NT2/D1 (cell line): ENCODE measurements around the gene ZNF446.

Experiments
- DNase-seq: peaks from one replicate; pipeline ENCODE4 v3.0.0-alpha.2; 2011; ENCODE audit warnings: low read depth, low spot score
- H3K27me3 ChIP-seq: 2 replicates; pipeline ENCODE4 v1.6.0; 2011; ENCODE audit warnings: mild to moderate bottlenecking; ENCODE audit not compliant: insufficient read length, insufficient read depth
- H3K36me3 ChIP-seq: 2 replicates; pipeline ENCODE4 v1.6.1; 2011; ENCODE audit warnings: mild to moderate bottlenecking, low read length, mixed read lengths; ENCODE audit not compliant: insufficient read depth, insufficient read length
- H3K4me1 ChIP-seq: 2 replicates; pipeline ENCODE4 v1.5.1; 2011; ENCODE audit not compliant: insufficient read depth, insufficient read length
- H3K4me3 ChIP-seq: 2 replicates; pipeline ENCODE4 v1.5.1; 2011; ENCODE audit warnings: low read depth; ENCODE audit not compliant: insufficient read length
- H3K9ac ChIP-seq: 2 replicates; pipeline ENCODE4 v1.6.0; 2011; ENCODE audit warnings: low read depth; ENCODE audit not compliant: insufficient read length
- H3K9me3 ChIP-seq: 2 replicates; pipeline ENCODE4 v1.5.1; 2011; ENCODE audit warnings: mild to moderate bottlenecking, low read length; ENCODE audit not compliant: insufficient read depth
- SUZ12 ChIP-seq: IDR thresholded peaks from 2 replicates; pipeline ENCODE4 v1.6.1; 2011; ENCODE audit not compliant: insufficient read length, insufficient read depth; ENCODE audit errors: extremely low read depth
- YY1 ChIP-seq: IDR thresholded peaks from 2 replicates; pipeline ENCODE4 v1.6.1; 2011; ENCODE audit not compliant: insufficient read length, insufficient read depth
- ZNF274 ChIP-seq: IDR thresholded peaks from 2 replicates; pipeline ENCODE4 v1.6.1; 2011; ENCODE audit warnings: mild to moderate bottlenecking, low read depth, low read length

Gene ZNF446

GRCh38 chr19:58516964-58517833 lies 41.0 kb downstream of the ZNF446 start:
- Histone ChIP-seq H3K36me3 (peaks cover 16% of the 10 kb centered on the region), H3K9me3 (no peaks in the 10 kb centered on the region), H3K4me1 (peaks cover 15% of the 10 kb centered on the region), H3K27me3 (no peaks in the 10 kb centered on the region), H3K4me3 (no peak overlapping the region), H3K9ac (peak overlapping the region; percentile 42)
- TF ChIP-seq SUZ12 (no peak), YY1 (no peak), ZNF274 (no peak)
- DNase-seq = no peak

- H3K4me3 ChIP-seq = peak overlapping the region; percentile 59
- H3K9me3 ChIP-seq = no peaks in the 10 kb centered on the region
- no peak for TF ChIP-seq SUZ12
- TF ChIP-seq YY1 = no peak
- no peak for TF ChIP-seq ZNF274
- H3K4me1 ChIP-seq = peaks cover 15% of the 10 kb centered on the region
- peaks cover 14% of the 10 kb centered on the region for H3K36me3 ChIP-seq
- peak overlapping the region; percentile 80 for H3K9ac ChIP-seq
- H3K27me3 ChIP-seq = no peaks in the 10 kb centered on the region
- DNase-seq = no peak
Measured at GRCh38 chr19:58518256-58519086, 42.3 kb downstream of the ZNF446 start.

DNA sequence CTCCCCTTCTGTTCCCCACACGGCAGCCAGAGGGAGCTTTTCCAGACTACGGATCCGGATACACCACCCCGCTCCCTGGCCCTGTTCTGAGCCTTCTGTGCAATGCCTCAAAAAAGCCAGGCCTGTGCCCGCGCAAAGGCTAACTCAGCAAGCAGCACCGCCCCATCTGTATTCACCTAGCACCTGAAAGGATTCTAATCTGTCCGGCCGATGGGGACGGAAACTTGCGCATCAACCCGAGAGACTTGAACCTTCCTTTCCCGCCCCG lies 42.9 kb downstream of the ZNF446 start:
- TF ChIP-seq ZNF274 (no peak), YY1 (no peak), SUZ12 (no peak)
- peaks cover 15% of the 10 kb centered on the region for H3K4me1 ChIP-seq

DNA sequence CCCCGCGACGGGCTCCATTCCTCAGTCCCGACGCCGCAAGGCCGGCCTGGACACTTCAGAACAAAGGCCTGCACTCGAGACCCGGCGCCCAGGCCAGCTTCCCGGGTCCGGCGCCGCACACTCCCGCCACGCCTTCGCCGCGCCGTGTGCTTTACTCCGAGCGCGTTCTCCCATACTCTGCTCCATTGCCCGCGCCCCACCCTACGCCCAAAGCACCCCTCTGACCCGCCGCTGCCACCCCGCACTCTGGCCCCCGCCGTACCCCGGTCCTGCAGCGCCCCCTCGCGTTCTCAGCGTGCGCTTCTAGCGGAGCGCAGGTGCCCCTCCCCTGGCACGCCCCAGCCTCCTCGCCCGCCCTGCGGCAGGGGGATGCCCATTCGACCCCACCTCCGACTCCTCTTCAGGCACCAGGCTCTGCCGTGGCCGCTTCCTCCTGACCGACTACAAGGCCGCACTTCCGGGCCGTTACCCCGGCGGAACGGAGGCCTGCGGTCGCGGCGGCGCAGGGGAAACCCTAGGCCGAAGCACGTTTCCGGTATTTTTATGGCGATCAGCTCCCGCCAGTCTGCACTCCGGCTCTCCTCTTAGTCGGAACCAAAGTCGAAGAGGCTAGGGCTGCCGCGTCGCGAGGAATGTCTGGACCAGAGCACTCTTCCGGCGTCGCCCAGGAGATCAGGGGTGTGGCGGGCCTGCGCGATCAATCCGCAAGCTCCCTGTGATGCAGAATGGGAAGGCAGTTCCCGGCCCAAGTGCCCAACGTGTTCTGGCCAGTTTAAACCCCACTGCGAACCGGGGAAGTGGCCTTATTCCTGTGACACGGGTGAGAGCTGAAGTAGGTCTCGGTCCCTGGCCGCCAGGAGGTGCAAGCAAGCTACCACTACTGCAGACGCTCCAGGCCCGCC lies 43.5 kb downstream of the ZNF446 start, which contains the start of gene ZBTB45:
ZBTB45 (minus strand) TSS at position 456 of the 902 bp plus-strand sequence. CDS start 2,137 bp downstream, outside the sequence.
- Histone ChIP-seq H3K4me3 (peak within 1 kb of the TSS; percentile 59), H3K9me3 (no peaks in the 10 kb centered on the region), H3K9ac (peak within 1 kb of the TSS; percentile 80), H3K27me3 (no peaks in the 10 kb centered on the region), H3K4me1 (peaks cover 15% of the 10 kb centered on the region), H3K36me3 (peaks cover 14% of the 10 kb centered on the region)
- peak; percentile 52 for DNase-seq
- TF ChIP-seq YY1 (peak; percentile 9), SUZ12 (no peak)

More for the DNA sequence above, 42.9 kb downstream of the ZNF446 start:
- Histone ChIP-seq H3K9me3 (no peaks in the 10 kb centered on the region), H3K27me3 (no peaks in the 10 kb centered on the region), H3K36me3 (peaks cover 14% of the 10 kb centered on the region), H3K9ac (peak overlapping the region; percentile 80), H3K4me3 (peak overlapping the region; percentile 59)
- DNase-seq = no peak

- Histone ChIP-seq H3K9me3 (no peaks in the 10 kb centered on the region), H3K4me3 (peak overlapping the region; percentile 59), H3K4me1 (peaks cover 14% of the 10 kb centered on the region), H3K27me3 (no peaks in the 10 kb centered on the region), H3K36me3 (peaks cover 14% of the 10 kb centered on the region), H3K9ac (peak overlapping the region; percentile 79)
- DNase-seq = no peak
- TF ChIP-seq SUZ12 (no peak), YY1 (no peak)
Measured at GRCh38 chr19:58520257-58520599, 44.1 kb downstream of the ZNF446 start.

DNA sequence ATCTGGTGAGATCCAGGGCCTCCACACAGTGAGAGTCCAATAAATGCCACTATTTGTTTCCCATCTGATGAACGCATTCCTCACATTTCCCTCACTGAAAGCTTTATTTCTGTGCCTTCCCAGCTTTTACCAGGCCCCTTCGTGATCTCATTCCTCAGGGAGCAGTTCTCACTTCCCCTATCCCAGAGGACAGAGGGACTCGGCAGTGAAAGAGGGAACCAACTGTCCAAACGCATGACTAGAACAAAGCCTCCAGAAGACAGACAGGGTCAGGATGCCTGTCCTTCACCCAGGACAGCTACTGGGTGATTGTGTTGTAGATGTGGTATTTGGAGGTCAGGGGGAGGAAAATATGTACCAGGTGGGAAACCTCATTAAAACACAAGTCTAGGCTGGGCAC lies 45.5 kb downstream of the ZNF446 start:
- TF ChIP-seq ZNF274 = no peak
- no peak for TF ChIP-seq YY1
- TF ChIP-seq SUZ12 = no peak
- Histone ChIP-seq H3K4me1 (peaks cover 10% of the 10 kb centered on the region), H3K4me3 (peak overlapping the region; percentile 8), H3K27me3 (no peaks in the 10 kb centered on the region), H3K36me3 (peaks cover 10% of the 10 kb centered on the region), H3K9ac (peak overlapping the region; percentile 56), H3K9me3 (no peaks in the 10 kb centered on the region)
- no peak for DNase-seq
